ENCODE data around the gene ARHGEF7.

- TF ChIP-seq CTCF (IDR thresholded peaks at IDR 0.05; ENCODE audit: insufficient read depth, low read length, poor library complexity, severe bottlenecking) (no peak), EZH2phosphoT487 (conservative IDR thresholded peaks at IDR 0.05; ENCODE audit: low read length) (no peak)
These were observed 232.3 kb downstream of the ARHGEF7 start for GRCh38 chr13:111347438-111347837.

Measured in SU-DHL-6 (cell line).